Endothelial cell (in vitro differentiated cells): ENCODE results near the gene CTU1. TPM values are rescaled to one million over a fixed set of nuclear protein-coding genes. Genes with fewer than 3 reads are reported as not detected.

Experiments
- DNase-seq: peaks from one replicate; pipeline ENCODE4 v3.0.0; 2021; ENCODE audit warnings: low spot score
- H3K27ac Mint-ChIP-seq: one replicate; pipeline ENCODE4 v1.8.0; 2021; ENCODE audit warnings: mixed read lengths, inconsistent platforms; ENCODE audit not compliant: unreplicated experiment
- H3K27me3 Mint-ChIP-seq: one replicate; pipeline ENCODE4 v1.8.0; 2021; ENCODE audit warnings: mild to moderate bottlenecking, moderate library complexity, mixed read lengths, inconsistent platforms; ENCODE audit not compliant: unreplicated experiment
- H3K36me3 Mint-ChIP-seq: one replicate; pipeline ENCODE4 v1.8.0; 2021; ENCODE audit warnings: mild to moderate bottlenecking, low read depth, mixed read lengths, inconsistent platforms; ENCODE audit not compliant: unreplicated experiment
- H3K4me1 Mint-ChIP-seq: one replicate; pipeline ENCODE4 v1.8.0; 2021; ENCODE audit warnings: mild to moderate bottlenecking, mixed read lengths, inconsistent platforms; ENCODE audit not compliant: unreplicated experiment
- H3K4me3 Mint-ChIP-seq: one replicate; pipeline ENCODE4 v1.8.0; 2021; ENCODE audit warnings: mild to moderate bottlenecking, mixed read lengths, inconsistent platforms; ENCODE audit not compliant: unreplicated experiment
- H3K9me3 Mint-ChIP-seq: one replicate; pipeline ENCODE4 v1.8.0; 2021; ENCODE audit warnings: mixed read lengths, inconsistent platforms; ENCODE audit not compliant: unreplicated experiment
- long read RNA-seq: library from polyadenylated mRNA; unstranded; transcript quantifications from one replicate; pipeline ENCODE4 v2.0.0, GENCODE V29; 2020; ENCODE audit not compliant: unreplicated experiment
- total RNA-seq: library from RNA; stranded (reverse); fragmentation: NEBNext Ultra II Directional; extraction: Animal tissue kit (Norgen Biotek cat#: 25700); gene quantifications from one replicate; pipeline ENCODE4 v1.2.1, GENCODE V29; 2021; ENCODE audit not compliant: unreplicated experiment
- TF ChIP-seq, protein P1 (sequence below): fragments of 200-600 bp; sonication (generic); IDR thresholded peaks from one replicate; pipeline ENCODE4 v1.5.0; 2021; ENCODE audit warnings: antibody characterized with exemption; ENCODE audit not compliant: unreplicated experiment

The CTU1 gene
- total RNA-seq = 5.4 TPM
- long read RNA-seq, partial matches to known transcripts = 0 of 2 reads
- long read RNA-seq, other reads (novel, unspliced or antisense) = 0 of 2 reads

DNA sequence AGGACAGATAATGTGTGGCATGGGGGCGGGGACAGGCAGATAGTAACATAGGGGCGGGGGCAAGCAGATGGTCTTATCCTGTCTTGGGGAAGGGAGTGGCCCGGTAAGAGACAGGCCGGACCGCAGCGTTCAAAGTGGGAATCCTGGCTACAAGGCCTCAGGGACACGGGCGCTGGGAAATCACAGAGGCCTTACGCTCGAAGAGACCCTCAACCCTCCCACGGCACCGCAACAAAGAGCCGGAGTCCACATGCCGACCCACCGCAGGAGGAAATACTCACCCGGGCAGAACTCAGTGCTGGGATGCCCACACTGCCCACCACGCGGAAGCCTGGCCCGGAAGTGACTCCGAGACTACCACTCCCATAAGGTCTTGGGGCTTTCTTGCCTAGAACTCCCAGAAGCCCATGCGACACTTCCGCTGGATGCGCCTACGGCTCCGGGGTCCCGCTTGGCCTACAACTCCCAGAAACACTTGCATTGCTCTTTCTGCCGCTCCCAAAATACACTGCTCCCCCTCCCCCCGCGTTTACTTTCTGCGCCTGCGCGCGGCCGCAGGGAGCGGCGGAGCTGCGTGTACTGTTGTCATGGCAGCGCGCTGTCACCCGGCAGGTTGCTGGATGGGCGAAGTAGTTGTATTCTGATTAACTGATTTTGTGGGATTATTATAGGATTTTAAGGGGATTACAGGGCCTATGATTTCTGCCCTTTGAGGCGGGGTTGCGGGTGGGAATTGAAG lies at the start of gene CTU1:
CTU1 (minus strand) TSS at position 344 of the 739 bp plus-strand sequence. CDS start 3,840 bp downstream, outside the sequence.
- H3K9me3 Mint-ChIP-seq = no peaks in the 10 kb centered on the region
- H3K4me3 Mint-ChIP-seq = peak within 1 kb of the TSS; percentile 98
- peaks cover 9% of the 10 kb centered on the region for H3K4me1 Mint-ChIP-seq
- peaks cover 27% of the 10 kb centered on the region for H3K36me3 Mint-ChIP-seq
- TF ChIP-seq, protein P1, sequence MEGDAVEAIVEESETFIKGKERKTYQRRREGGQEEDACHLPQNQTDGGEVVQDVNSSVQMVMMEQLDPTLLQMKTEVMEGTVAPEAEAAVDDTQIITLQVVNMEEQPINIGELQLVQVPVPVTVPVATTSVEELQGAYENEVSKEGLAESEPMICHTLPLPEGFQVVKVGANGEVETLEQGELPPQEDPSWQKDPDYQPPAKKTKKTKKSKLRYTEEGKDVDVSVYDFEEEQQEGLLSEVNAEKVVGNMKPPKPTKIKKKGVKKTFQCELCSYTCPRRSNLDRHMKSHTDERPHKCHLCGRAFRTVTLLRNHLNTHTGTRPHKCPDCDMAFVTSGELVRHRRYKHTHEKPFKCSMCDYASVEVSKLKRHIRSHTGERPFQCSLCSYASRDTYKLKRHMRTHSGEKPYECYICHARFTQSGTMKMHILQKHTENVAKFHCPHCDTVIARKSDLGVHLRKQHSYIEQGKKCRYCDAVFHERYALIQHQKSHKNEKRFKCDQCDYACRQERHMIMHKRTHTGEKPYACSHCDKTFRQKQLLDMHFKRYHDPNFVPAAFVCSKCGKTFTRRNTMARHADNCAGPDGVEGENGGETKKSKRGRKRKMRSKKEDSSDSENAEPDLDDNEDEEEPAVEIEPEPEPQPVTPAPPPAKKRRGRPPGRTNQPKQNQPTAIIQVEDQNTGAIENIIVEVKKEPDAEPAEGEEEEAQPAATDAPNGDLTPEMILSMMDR = no peak
- DNase-seq = peak; percentile 96
- peak within 1 kb of the TSS; percentile 96 for H3K27ac Mint-ChIP-seq
- H3K27me3 Mint-ChIP-seq = peaks cover 15% of the 10 kb centered on the region

- Mint-ChIP-seq H3K27ac (no peak overlapping the region), H3K27me3 (peaks cover 1% of the 10 kb centered on the region), H3K4me3 (no peak overlapping the region), H3K36me3 (peaks cover 5% of the 10 kb centered on the region), H3K4me1 (peaks cover 5% of the 10 kb centered on the region), H3K9me3 (no peaks in the 10 kb centered on the region)
- no peak for DNase-seq
- TF ChIP-seq, protein P1 = no peak
These were observed 49.1 kb upstream of the CTU1 start for GRCh38 chr19:51157265-51157664.

DNA sequence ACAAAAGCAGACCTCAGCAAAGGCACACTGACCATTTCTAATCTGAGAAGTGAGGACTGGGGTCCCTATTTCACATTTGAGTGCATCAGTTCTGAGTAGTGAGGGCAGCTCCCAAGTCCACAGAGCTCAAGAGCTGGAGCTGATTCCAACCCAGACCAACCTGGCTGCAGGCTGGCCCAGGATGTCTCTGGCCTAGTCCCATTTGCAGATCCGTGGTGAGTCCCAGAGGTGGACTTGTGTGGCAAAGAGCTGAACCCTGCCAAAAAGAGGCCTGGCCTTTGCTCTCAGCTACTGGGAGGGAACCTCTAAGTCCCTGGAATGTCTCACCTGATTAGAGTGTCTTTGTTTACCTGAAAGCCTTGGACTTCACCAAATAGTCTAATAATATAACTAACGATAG lies 48.5 kb upstream of the CTU1 start:
- Mint-ChIP-seq H3K27me3 (peaks cover 1% of the 10 kb centered on the region), H3K36me3 (peaks cover 6% of the 10 kb centered on the region), H3K9me3 (no peaks in the 10 kb centered on the region), H3K4me3 (no peak overlapping the region), H3K4me1 (peaks cover 5% of the 10 kb centered on the region), H3K27ac (no peak overlapping the region)
- DNase-seq = no peak
- TF ChIP-seq, protein P1 = no peak

DNA sequence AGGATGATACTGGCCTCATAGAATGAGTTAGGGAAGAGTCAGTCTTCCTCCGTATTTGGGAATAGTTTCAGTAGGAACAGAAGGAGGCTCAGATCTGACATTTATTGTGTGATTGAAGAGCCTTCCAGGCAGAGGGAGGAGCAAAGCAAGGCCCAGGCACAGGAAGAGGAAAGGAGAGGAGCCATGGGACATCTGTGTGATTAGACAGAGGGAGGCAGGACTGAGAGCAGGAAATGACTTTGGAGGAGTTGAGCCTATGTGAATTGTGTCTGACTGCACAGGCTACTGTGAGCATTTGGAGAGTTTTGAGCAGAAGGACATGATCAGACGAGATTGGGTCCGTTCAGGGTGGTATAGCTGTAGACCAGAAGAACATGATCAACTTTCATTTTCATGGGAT lies 42.4 kb upstream of the CTU1 start:
- peaks cover 4% of the 10 kb centered on the region for H3K27me3 Mint-ChIP-seq

GRCh38 chr19:51148580-51148979 lies 40.4 kb upstream of the CTU1 start:
- no peak for DNase-seq
- H3K27ac Mint-ChIP-seq = no peak overlapping the region
- H3K27me3 Mint-ChIP-seq = peaks cover 10% of the 10 kb centered on the region
- peaks cover 13% of the 10 kb centered on the region for H3K4me1 Mint-ChIP-seq
- TF ChIP-seq, protein P1 = no peak
- no peak overlapping the region for H3K4me3 Mint-ChIP-seq
- no peaks in the 10 kb centered on the region for H3K9me3 Mint-ChIP-seq
- H3K36me3 Mint-ChIP-seq = peaks cover 10% of the 10 kb centered on the region

More for the DNA sequence above, 42.4 kb upstream of the CTU1 start:
- Mint-ChIP-seq H3K36me3 (peaks cover 10% of the 10 kb centered on the region), H3K4me1 (peaks cover 13% of the 10 kb centered on the region), H3K9me3 (no peaks in the 10 kb centered on the region), H3K27ac (no peak overlapping the region), H3K4me3 (peak overlapping the region; percentile 3)
- DNase-seq = no peak
- TF ChIP-seq, protein P1 = no peak
